HAP-1 (cell line): ENCODE data around the gene AKAP12.

ENCODE experiments used
- DNase-seq, 2 experiments: peaks; one replicate each; pipeline ENCODE4 v3.0.0-alpha.2; 2016 to 2020; ENCODE audit warnings: low spot score in 2 of 2
- H3K27me3 ChIP-seq: fragments of 250-450 bp; sonication (Bioruptor Pico); 2 replicates; pipeline ENCODE4 v1.5.1; 2020; ENCODE audit warnings: low read depth, mild to moderate bottlenecking, moderate library complexity
- H3K36me3 ChIP-seq: fragments of 250-450 bp; sonication (Bioruptor Pico); replicated peaks from 2 replicates; pipeline ENCODE4 v1.5.1; 2020; ENCODE audit warnings: mild to moderate bottlenecking
- H3K4me1 ChIP-seq: fragments of 250-450 bp; sonication (Bioruptor Pico); 2 replicates; pipeline ENCODE4 v1.5.1; 2020; ENCODE audit warnings: mild to moderate bottlenecking
- H3K4me3 ChIP-seq: fragments of 250-450 bp; sonication (Bioruptor Pico); 2 replicates; pipeline ENCODE4 v1.5.1; 2020; ENCODE audit warnings: mild to moderate bottlenecking, moderate library complexity
- H3K9me3 ChIP-seq: fragments of 250-450 bp; sonication (Bioruptor Pico); 2 replicates; pipeline ENCODE4 v1.5.1; 2020; ENCODE audit warnings: mild to moderate bottlenecking, moderate library complexity
- in situ Hi-C: fragments of 300-500 bp; cut with MboI; formaldehyde crosslinking; loops from 3 replicates; pipeline ENCODE4 v1.14.3; 2020; ENCODE audit warnings: low sequenced_read_pairs, inconsistent platforms, mixed read lengths

The AKAP12 gene

GRCh38 chr6:151387175-151387970 lies 147.6 kb downstream of the AKAP12 start:
- H3K36me3 ChIP-seq = no peaks in the 10 kb centered on the region; the same call in 1 of the 2 replicates
- no peak overlapping the region for H3K4me3 ChIP-seq
- no peaks in the 10 kb centered on the region for H3K27me3 ChIP-seq
- in situ Hi-C loops = no loop called here
- DNase-seq = no peak
- H3K9me3 ChIP-seq = no peaks in the 10 kb centered on the region
- H3K4me1 ChIP-seq = peaks cover 12% of the 10 kb centered on the region

DNA sequence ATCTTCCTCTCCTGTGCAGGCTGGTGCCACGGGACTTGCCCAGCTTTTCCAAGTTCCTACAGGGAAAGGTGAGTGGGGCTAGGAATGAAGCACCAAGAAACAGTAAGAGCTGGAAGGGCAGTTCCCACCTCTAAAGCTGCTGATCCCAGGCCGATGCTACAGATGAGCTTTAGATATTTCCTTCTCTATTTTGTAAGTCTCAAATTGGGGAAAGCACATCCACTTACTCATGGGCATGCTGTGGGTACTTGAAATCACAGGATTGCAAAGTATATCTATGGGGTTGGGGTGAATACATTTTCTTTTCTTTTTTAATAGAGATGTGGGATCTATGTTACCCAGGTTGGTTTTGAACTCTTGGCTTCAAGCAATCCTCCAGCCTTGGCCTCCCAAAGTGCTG lies 148.5 kb downstream of the AKAP12 start:
- DNase-seq = no peak
- Histone ChIP-seq H3K36me3 (no peaks in the 10 kb centered on the region; the same call in 1 of the 2 replicates), H3K9me3 (no peaks in the 10 kb centered on the region), H3K4me1 (peaks cover 18% of the 10 kb centered on the region), H3K27me3 (no peaks in the 10 kb centered on the region), H3K4me3 (no peak overlapping the region)
- in situ Hi-C loops = no loop called here

DNA sequence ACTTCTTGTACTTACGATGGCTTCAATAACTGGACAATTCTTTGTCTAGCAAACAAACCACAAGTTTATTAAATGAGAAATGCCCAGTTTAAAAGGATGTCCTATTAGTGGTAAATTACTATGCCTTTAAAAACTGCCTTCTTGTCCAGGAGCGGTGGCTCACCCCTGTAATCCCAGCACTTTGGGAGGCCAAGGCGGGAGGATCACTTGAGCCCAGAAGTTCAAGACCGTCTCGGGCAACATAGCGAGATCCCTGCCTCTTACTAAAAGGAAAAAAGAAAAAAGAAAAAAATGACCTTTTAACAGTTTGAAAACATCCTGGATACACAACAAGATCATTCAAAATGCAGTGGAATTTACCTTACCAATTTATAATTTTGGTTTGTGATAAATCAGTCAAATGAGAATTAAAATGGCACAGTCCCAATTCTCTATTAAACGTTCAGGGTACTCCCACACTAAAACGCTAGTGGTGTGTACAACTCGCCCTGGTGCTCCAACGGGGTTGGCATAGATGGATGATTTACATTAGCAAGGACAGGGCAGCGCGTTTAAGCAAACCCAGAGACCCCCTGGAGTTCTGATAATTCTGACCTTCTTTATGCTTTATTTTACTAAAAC lies 149.3 kb downstream of the AKAP12 start:
- Histone ChIP-seq H3K27me3 (no peaks in the 10 kb centered on the region), H3K36me3 (no peaks in the 10 kb centered on the region; the same call in 1 of the 2 replicates), H3K9me3 (no peaks in the 10 kb centered on the region), H3K4me1 (peaks cover 24% of the 10 kb centered on the region), H3K4me3 (peak overlapping the region; percentile 77)
- no peak for DNase-seq
- in situ Hi-C loops = no loop called here

DNA sequence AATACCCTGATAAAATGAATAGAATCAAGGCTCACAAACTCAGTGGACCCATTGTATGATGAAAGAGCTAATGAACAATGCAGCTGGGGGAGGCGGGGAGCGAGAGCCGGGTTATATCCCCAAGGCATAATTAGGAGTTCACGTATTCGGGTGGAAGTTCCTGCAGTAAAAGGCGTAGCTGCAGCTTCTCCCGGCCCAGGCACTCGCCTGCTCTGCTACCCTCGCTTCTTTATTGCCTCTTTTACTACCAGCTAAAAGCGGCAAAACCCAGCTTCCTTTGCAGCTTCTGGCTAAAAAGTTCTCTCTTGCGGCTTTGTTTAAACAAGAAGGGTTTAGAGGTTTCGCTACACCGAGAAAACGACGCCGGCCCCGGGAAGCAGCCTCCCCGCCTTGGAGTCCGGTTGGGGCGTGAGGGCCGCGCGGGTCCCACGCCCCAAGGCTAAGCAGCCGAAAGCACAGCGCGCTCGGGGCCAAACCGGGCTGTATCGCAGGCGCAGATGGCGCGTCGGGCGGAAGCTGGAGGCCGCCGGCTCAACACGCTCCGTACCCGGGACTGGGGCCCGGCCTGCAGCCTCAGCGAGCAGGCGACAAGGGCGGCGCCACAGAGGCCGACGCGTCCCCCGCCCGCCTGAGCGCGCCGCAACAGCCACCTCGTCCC lies 150.0 kb downstream of the AKAP12 start:
- DNase-seq = peak; percentile 83 to 88
- Histone ChIP-seq H3K4me1 (peaks cover 26% of the 10 kb centered on the region), H3K9me3 (no peaks in the 10 kb centered on the region), H3K4me3 (peak overlapping the region; percentile 77), H3K36me3 (no peaks in the 10 kb centered on the region; the same call in 1 of the 2 replicates), H3K27me3 (no peaks in the 10 kb centered on the region)
- in situ Hi-C loops = no loop called here

DNA sequence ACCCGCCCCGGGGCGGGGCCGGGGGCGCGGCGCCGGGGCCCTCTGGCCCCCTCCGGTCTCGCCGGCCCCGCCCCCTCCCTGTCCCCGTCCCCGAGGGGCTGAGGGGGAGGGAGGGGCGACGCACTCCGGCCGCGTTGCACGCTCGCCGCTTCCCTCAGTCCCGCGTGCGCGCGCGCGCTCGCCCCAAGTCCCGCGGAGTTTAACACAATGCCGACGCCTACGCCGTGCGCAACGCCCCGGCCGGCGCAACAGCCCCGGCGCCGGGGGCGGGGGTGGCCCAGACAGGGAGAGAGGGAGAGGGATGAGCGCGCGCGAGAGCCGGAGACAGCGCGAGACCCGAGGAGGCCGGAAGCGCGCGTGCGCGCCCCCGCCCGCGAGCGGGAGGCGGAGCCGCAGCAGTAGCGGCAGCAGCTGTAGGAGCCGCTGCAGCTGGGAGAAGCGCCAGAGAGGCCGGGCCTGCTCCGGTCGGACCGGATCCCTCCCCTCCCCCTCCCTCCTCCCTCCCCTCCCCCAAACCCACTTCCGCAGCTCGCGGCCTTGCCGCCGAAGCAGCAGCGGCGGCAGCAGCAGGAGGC lies 150.6 kb downstream of the AKAP12 start:
- H3K4me1 ChIP-seq = peaks cover 32% of the 10 kb centered on the region
- no peaks in the 10 kb centered on the region for H3K9me3 ChIP-seq
- in situ Hi-C loops = no loop called here
- DNase-seq = peak; percentile 96 to 97
- no peaks in the 10 kb centered on the region for H3K27me3 ChIP-seq
- H3K4me3 ChIP-seq = peak overlapping the region; percentile 77
- no peaks in the 10 kb centered on the region; the same call in 1 of the 2 replicates for H3K36me3 ChIP-seq

DNA sequence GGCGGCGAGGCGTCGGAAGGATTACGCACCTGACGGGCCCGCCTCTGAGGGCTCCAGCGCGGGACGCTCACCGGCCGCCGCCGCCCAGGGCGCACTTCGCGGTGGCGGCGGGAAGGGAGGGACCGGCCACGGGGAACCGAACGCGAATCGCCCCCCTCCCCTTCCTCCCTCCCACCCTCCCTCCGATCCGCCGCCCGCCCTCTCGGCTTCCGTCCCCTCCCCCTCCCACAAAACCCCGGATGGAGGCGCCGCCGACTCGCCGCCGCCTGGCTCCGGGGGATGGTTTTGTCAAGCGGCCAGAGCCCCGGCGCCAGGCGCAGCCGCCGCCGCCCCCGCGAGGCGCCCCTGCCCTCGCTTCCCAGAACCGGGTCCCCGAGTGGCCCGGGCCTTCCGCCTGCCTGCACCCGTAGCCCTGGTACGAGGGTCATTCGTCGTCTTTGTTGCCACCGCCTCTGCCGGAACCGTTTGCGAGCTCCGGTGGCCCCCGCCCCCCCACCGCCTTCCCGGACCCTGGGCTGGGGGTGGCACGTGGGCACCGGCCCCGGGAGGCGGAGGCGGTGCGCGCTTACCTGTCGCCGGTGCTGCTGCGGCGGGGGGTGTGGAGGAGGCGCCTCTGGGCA lies 151.2 kb downstream of the AKAP12 start:
- DNase-seq = peak; percentile 28 to 88

DNA sequence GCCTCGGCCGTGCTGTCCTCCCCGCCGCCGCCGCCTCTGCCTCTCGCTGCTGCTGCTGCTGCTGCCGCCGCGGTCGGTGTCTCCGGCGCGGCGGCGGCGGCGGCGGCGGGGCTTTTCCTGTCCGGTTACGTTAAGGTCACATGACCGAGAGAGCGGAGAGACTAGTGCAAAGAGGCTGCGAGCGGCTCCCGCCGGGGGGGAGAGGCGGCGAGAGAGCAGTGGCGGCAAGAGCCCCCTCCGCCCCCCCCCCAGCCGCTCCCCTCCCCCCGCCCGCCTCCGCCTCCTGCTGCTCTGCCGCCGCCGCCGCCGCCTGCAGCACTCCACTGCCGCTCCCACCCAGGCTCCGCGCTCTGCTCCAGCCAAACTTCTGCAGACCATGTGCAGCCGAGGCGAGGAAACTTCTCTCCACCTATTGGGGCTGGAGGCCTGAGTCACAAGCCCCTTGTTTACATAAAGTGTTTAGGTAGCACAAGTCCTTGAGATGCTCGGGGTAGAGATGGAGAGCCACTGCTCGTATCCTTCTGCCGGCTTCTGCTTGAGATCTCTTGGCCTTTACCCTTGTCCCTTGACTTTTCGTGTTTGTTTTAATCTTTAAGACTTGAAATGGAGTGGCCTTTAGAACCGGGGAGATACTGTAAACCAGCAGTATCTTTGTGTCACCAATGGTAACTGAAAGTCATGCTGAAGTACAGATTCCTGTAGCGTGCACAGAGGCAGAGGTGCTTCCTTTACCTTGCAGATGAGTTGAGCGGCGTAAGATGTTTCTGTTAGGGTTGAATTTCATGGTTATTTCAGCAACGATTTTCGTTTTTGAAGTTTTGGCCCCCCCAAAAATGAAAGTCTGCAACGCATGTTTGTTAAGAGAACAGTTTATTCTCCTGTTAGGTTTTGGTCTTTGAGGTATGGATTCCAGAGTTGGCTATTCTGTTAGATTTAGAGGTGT lies 152.0 kb downstream of the AKAP12 start, which contains the start of gene ZBTB2:
TSS of gene ZBTB2 (minus strand) at position 89 of the 943 bp plus-strand sequence. CDS start 17,922 bp downstream, outside the sequence.
- Histone ChIP-seq H3K27me3 (no peaks in the 10 kb centered on the region), H3K4me3 (peak within 1 kb of the TSS; percentile 76), H3K4me1 (peaks cover 32% of the 10 kb centered on the region), H3K9me3 (no peaks in the 10 kb centered on the region), H3K36me3 (peaks cover 5% of the 10 kb centered on the region)
- peak; percentile 74 to 82 for DNase-seq
- in situ Hi-C loops = no loop called here

More for the DNA sequence above, 151.2 kb downstream of the AKAP12 start:
- Histone ChIP-seq H3K36me3 (no peaks in the 10 kb centered on the region; the same call in none of the 2 replicates), H3K27me3 (no peaks in the 10 kb centered on the region), H3K4me3 (peak overlapping the region; percentile 76), H3K4me1 (peaks cover 32% of the 10 kb centered on the region), H3K9me3 (no peaks in the 10 kb centered on the region)
- in situ Hi-C loops = no loop called here

DNA sequence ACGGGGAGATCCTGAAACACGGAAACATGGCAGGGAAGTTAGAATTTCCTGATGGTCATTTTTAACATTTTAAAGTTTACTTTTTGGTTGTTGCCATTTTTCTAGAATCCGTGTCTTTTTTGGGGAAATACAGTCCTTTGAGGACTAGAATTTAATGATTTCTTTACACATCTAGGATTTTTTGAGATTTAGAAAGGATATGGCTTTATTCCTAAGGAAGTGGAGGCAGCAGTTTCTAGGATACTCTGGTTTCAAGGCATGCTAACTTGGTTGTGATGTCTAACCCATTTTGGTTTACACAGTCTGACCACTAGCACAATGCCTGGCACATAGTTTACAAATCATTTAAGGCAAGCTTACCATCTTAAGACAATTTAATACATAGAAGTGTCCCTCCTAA lies 152.7 kb downstream of the AKAP12 start:
- Histone ChIP-seq H3K4me1 (peaks cover 32% of the 10 kb centered on the region), H3K4me3 (peak overlapping the region; percentile 76), H3K27me3 (no peaks in the 10 kb centered on the region), H3K9me3 (no peaks in the 10 kb centered on the region), H3K36me3 (peaks cover 9% of the 10 kb centered on the region)
- in situ Hi-C loops = no loop called here
- no peak for DNase-seq

DNA sequence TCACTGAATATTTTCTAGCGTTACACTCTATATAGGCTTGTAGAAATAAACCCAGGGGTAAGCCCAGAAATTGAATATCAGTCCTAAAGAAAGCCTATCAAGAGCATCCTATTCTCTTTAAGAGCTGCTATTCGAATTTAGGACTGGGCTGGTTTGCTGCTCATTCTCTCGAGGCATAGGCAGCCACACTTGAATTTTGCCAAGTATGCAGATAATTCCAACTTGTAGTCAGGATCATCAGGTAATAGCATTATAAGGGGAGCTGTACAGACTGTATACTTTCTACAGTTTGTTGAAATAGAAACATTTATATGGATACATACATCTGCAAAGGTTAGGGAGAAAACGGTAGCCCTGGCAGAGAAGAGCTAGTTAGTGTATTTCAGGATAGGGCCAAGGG lies 153.6 kb downstream of the AKAP12 start:
- Histone ChIP-seq H3K36me3 (peaks cover 15% of the 10 kb centered on the region), H3K4me3 (no peak overlapping the region), H3K4me1 (peaks cover 32% of the 10 kb centered on the region), H3K9me3 (no peaks in the 10 kb centered on the region), H3K27me3 (no peaks in the 10 kb centered on the region)
- DNase-seq = no peak
- in situ Hi-C loops = no loop called here

DNA sequence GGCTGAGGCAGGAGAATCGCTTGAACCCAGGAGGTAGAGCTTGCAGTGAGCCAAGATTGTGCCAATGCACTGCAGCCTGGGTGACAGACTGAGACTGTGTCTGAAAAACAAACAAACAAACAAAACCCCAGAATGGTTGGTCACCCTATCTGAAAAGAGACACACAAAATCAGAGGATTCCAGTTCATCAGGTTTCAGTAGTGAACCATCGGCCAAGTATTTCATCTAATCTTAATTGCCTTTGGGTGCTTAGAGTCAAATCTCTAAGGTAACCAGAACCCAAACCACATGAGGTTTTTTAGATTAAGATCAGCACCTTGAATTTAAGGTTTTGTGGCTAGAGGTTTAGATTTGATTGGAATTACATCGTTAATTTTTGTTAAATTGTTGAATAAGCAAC lies 159.9 kb downstream of the AKAP12 start:
- DNase-seq = no peak
- Histone ChIP-seq H3K4me3 (no peak overlapping the region), H3K9me3 (no peaks in the 10 kb centered on the region), H3K27me3 (no peaks in the 10 kb centered on the region), H3K4me1 (peaks cover 10% of the 10 kb centered on the region), H3K36me3 (peaks cover 49% of the 10 kb centered on the region)
- in situ Hi-C loops = no loop called here

GRCh38 chr6:151400473-151400872 lies 160.7 kb downstream of the AKAP12 start:
- no peaks in the 10 kb centered on the region for H3K9me3 ChIP-seq
- in situ Hi-C loops = no loop called here
- H3K36me3 ChIP-seq = peaks cover 55% of the 10 kb centered on the region
- H3K27me3 ChIP-seq = no peaks in the 10 kb centered on the region
- H3K4me3 ChIP-seq = no peak overlapping the region
- no peak for DNase-seq
- H3K4me1 ChIP-seq = peaks cover 3% of the 10 kb centered on the region; the same call in 1 of the 2 replicates

DNA sequence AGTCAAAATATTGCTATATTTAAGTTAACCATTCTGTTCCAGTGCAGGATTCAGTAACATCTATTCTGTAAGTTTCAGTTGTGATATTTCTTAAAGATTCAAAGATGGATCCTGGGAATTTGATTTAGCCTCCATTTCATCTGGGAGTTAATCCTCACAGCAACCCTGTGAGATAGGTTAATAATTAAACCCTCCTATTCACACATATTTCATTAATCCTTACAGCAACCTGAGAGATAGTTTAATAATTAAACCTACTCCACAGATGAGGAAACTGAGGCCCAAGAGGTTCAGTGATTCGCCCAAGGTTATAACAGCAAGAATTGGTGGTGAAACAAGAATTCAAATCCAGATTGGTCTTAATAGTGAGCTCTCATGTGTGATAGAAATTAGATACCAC lies 162.5 kb downstream of the AKAP12 start:
- peaks cover 57% of the 10 kb centered on the region for H3K36me3 ChIP-seq
- in situ Hi-C loops = no loop called here
- no peak for DNase-seq

More for the DNA sequence above, 162.5 kb downstream of the AKAP12 start:
- Histone ChIP-seq H3K9me3 (no peaks in the 10 kb centered on the region), H3K27me3 (no peaks in the 10 kb centered on the region), H3K4me3 (no peak overlapping the region), H3K4me1 (peaks cover 3% of the 10 kb centered on the region; the same call in 1 of the 2 replicates)
